A673 (cell line): ENCODE data around the gene FLRT2.

Experiments
- CTCF ChIP-seq: fragments of 300-800, 200-600 bp; sonication (generic); conservative IDR thresholded peaks from 2 replicates; pipeline ENCODE4 v1.5.1; 2017; ENCODE audit warnings: low read depth, mild to moderate bottlenecking, antibody characterized with exemption, low read length, moderate library complexity, mixed read lengths
- EZH2 ChIP-seq: fragments of 200-600 bp; sonication (generic); IDR thresholded peaks from 2 replicates; pipeline ENCODE4 v1.6.1; 2017; ENCODE audit warnings: borderline replicate concordance, low read depth, mild to moderate bottlenecking, mixed read lengths, antibody characterized with exemption, low read length; ENCODE audit not compliant: poor library complexity, severe bottlenecking

GRCh38 chr14:85599939-85600338 is 70.0 kb downstream of the FLRT2 start:
- TF ChIP-seq CTCF (no peak), EZH2 (no peak)
